B cell (primary cell): Measurements from ENCODE around the gene ENC1. TPM values are rescaled to one million over a fixed set of nuclear protein-coding genes. Genes with fewer than 3 reads are reported as not detected.
A peak's percentile ranks its signal among the peaks of the same experiment; 100 is the strongest.
"Not testable (repeated sequence)": the region's sequence is repeated elsewhere in the genome, so short reads cannot be mapped to it uniquely, and the experiment has no call there.

ENCODE experiments used
- ATAC-seq: fragments of 200-7000 bp; cut with Tn5 transposase; one replicate; pipeline ENCODE4 v1.10.0; 2021; ENCODE audit warnings: low read depth, mild to moderate bottlenecking, moderate number of reproducible peaks, moderate library complexity
- CTCF ChIA-PET: fragments of 350-600 bp; sonication (Branson Sonifier 250); formaldehyde crosslinking; loops from one replicate; lab custom pipeline; 2021; ENCODE audit warnings: antibody characterized with exemption, inconsistent platforms; lab: Charles Lee
- POLR2A ChIA-PET: fragments of 350-600 bp; sonication (Branson Sonifier 250); formaldehyde crosslinking; loops from one replicate; lab custom pipeline; 2021; ENCODE audit warnings: antibody characterized with exemption; lab: Charles Lee
- DNase-seq: peaks from one replicate; pipeline ENCODE4 v3.0.0; 2013
- H2AFZ ChIP-seq: 2 replicates; pipeline ENCODE4 v1.6.1; 2012; ENCODE audit warnings: mild to moderate bottlenecking, low read depth, low read length; ENCODE audit not compliant: insufficient read depth, poor library complexity, severe bottlenecking
- H3K27ac ChIP-seq, 2 donors: 1 replicate in 1 of 2; 2 replicates in 1 of 2; pipeline ENCODE4 v1.5.1; 2012 to 2013; ENCODE audit warnings: low read length in 2 of 2, mild to moderate bottlenecking in 2 of 2, moderate library complexity in 1 of 2
- H3K27me3 ChIP-seq, 4 experiments: fragments of 200-600 bp in 1 of 4; sonication (generic) in 1 of 4; replicated peaks in 1 of 4; 1 replicate in 2 of 4; 2 replicates in 2 of 4; pipeline versions ENCODE4 v1.6.1 to v1.7.0; 2013 to 2016; ENCODE audit warnings: low read length in 3 of 4, mild to moderate bottlenecking in 2 of 4, mixed read lengths in 1 of 4, moderate library complexity in 1 of 4; ENCODE audit not compliant: insufficient read depth in 4 of 4, control insufficient read depth in 3 of 4; ENCODE audit errors: control extremely low read depth in 1 of 4
- H3K36me3 ChIP-seq, 2 experiments: replicated peaks in 1 of 2; 1 replicate in 1 of 2; 2 replicates in 1 of 2; pipeline versions ENCODE4 v1.6.1 to v1.7.1; 2013; ENCODE audit warnings: low read length in 1 of 2; ENCODE audit not compliant: insufficient read depth in 2 of 2, control insufficient read depth in 1 of 2; ENCODE audit errors: control extremely low read depth in 1 of 2, extremely low read depth in 1 of 2
- H3K4me1 ChIP-seq, 2 donors: fragments of 200-600 bp in 1 of 2; sonication (generic) in 1 of 2; 1 replicate in 1 of 2; 2 replicates in 1 of 2; pipeline versions ENCODE4 v1.5.1 to v1.6.1; 2013 to 2017; ENCODE audit warnings: low read length in 2 of 2; ENCODE audit not compliant: control insufficient read depth in 2 of 2, insufficient read depth in 2 of 2
- H3K4me2 ChIP-seq: replicated peaks from 2 replicates; pipeline ENCODE3; 2012; ENCODE audit warnings: mild to moderate bottlenecking, low read depth, low read length; ENCODE audit not compliant: poor library complexity, severe bottlenecking
- H3K4me3 ChIP-seq, 5 experiments: fragments of 200-600 bp in 1 of 5; sonication (generic) in 1 of 5; 1 replicate in 3 of 5; 2 replicates in 2 of 5; pipeline versions ENCODE4 v1.5.1 to v1.7.0; 2011 to 2016; ENCODE audit warnings: low read length in 4 of 5, mild to moderate bottlenecking in 4 of 5, low read depth in 2 of 5, control low read depth in 1 of 5, moderate library complexity in 1 of 5; ENCODE audit not compliant: insufficient read depth in 1 of 5; ENCODE audit errors: control extremely low read depth in 1 of 5, extremely low read depth in 1 of 5
- H3K79me2 ChIP-seq: fragments of 200-600 bp; sonication (generic); one replicate; pipeline ENCODE4 v1.6.0; 2016; ENCODE audit warnings: low read length; ENCODE audit not compliant: control insufficient read depth, insufficient read depth
- H3K9ac ChIP-seq: fragments of 200-600 bp; sonication (generic); 2 replicates; pipeline ENCODE4 v1.6.1; 2017; ENCODE audit warnings: mild to moderate bottlenecking, low read length, moderate library complexity
- H3K9me3 ChIP-seq, 3 donors: one replicate each; pipeline versions ENCODE4 v1.6.1 to v1.7.1; 2013; ENCODE audit warnings: low read length in 2 of 3; ENCODE audit not compliant: control insufficient read depth in 2 of 3, insufficient read depth in 1 of 3; ENCODE audit errors: control extremely low read depth in 1 of 3
- H4K20me1 ChIP-seq: 2 replicates; pipeline ENCODE4 v1.6.0; 2012; ENCODE audit warnings: mild to moderate bottlenecking, low read length; ENCODE audit not compliant: insufficient read depth, control insufficient read depth, poor library complexity, severe bottlenecking
- H3K27ac Mint-ChIP-seq: one replicate; pipeline ENCODE4 v1.8.0; 2021; ENCODE audit warnings: mixed read lengths
- H3K27me3 Mint-ChIP-seq: one replicate; pipeline ENCODE4 v1.8.0; 2021; ENCODE audit warnings: mixed read lengths
- H3K4me1 Mint-ChIP-seq: one replicate; pipeline ENCODE4 v1.8.0; 2021; ENCODE audit warnings: mixed read lengths
- H3K4me3 Mint-ChIP-seq: one replicate; pipeline ENCODE4 v1.8.0; 2021; ENCODE audit warnings: mixed read lengths
- H3K9me3 Mint-ChIP-seq: one replicate; pipeline ENCODE4 v1.8.0; 2022; ENCODE audit warnings: mixed read lengths; ENCODE audit not compliant: insufficient read depth
- EZH2 ChIP-seq: IDR thresholded peaks from 2 replicates; pipeline ENCODE4 v1.6.1; 2012; ENCODE audit warnings: borderline replicate concordance, low read depth, mild to moderate bottlenecking, moderate library complexity, low read length; ENCODE audit not compliant: insufficient read depth, poor library complexity, severe bottlenecking
- whole genome bisulfite sequencing: methylation state at CpG from one replicate; pipeline ENCODE4 v1.1.5; 2013; ENCODE audit warnings: missing lambda C conversion rate; ENCODE audit not compliant: insufficient coverage; 5-methylcytosine and 5-hydroxymethylcytosine counted together
- intact Hi-C: fragments of 100-400 bp; cut with micrococcal nuclease; formaldehyde crosslinking; loops from one replicate; pipeline ENCODE4 v1.10.0; 2022
- polyA plus RNA-seq: library from polyadenylated mRNA; depleted of rRNA; stranded (reverse); fragments of >200 nt; gene quantifications from 2 replicates; pipeline ENCODE4 v1.2.3, GENCODE V29; 2012
- total RNA-seq, 2 donors: library from RNA; stranded (reverse); fragments of 120-200 nt in 1 of 2; gene quantifications; 1 replicate in 1 of 2; 2 replicates in 1 of 2; pipeline versions ENCODE4 v1.2.3 to v1.2.4, GENCODE V29; 2013 to 2022
- TF ChIP-seq, protein P1 (sequence below): fragments of 200-600 bp; IDR thresholded peaks from one replicate; pipeline ENCODE4 v1.8.0; 2022; ENCODE audit warnings: antibody characterized with exemption, mild to moderate bottlenecking

ENC1 gene
- total and polyA plus RNA-seq, 2 donors (not counting 1 experiment from before 2014, with no cell fraction given), result 7.2 to 14.6 TPM

DNA sequence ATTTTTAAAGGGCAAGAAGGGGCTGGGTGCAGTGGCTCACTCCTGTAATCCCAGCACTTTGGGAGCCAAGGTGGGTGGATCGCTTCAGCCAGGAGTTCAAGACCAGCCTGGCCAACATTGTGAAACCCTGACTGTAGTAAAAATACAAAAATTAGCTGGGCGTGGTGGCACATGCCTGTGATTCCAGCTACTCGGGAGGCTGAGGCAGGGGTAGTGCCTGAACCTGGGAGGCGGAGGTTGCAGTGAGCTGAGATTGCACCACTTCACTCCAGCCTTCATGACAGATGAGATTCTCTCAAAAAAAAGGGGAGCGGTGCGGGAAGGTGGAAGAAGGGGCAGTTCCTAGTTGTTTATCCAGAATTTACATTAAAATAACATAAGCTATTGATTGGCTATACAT is 35.9 kb upstream of the ENC1 start:
- POLR2A ChIA-PET, H3K4me1 Mint-ChIP-seq, H4K20me1 ChIP-seq, H3K27ac ChIP-seq, DNase-seq, H3K4me3 ChIP-seq, H3K4me3 Mint-ChIP-seq, H3K9me3 ChIP-seq, H3K79me2 ChIP-seq, H3K27ac Mint-ChIP-seq, H2AFZ ChIP-seq, H3K36me3 ChIP-seq, H3K9me3 Mint-ChIP-seq, H3K4me2 ChIP-seq, H3K9ac ChIP-seq, intact Hi-C loops, H3K4me1 ChIP-seq, ATAC-seq: not testable (repeated sequence)
- CTCF ChIA-PET, result interaction anchor here (2.0 to 2.1 kb wide), 2 partner anchors 8 to 27 kb away, joined by 5 to 6 read pairs; partner anchors contain the start of gene HEXB
- H3K27me3 Mint-ChIP-seq, result peaks cover 19% of the 10 kb centered on the region
- H3K27me3 ChIP-seq, result peaks cover 0 to 11% (median 0%) of the 10 kb centered on the region in 4 experiments
- 90% methylated on average over 2 of the region's 6 CpGs for WGBS

DNA sequence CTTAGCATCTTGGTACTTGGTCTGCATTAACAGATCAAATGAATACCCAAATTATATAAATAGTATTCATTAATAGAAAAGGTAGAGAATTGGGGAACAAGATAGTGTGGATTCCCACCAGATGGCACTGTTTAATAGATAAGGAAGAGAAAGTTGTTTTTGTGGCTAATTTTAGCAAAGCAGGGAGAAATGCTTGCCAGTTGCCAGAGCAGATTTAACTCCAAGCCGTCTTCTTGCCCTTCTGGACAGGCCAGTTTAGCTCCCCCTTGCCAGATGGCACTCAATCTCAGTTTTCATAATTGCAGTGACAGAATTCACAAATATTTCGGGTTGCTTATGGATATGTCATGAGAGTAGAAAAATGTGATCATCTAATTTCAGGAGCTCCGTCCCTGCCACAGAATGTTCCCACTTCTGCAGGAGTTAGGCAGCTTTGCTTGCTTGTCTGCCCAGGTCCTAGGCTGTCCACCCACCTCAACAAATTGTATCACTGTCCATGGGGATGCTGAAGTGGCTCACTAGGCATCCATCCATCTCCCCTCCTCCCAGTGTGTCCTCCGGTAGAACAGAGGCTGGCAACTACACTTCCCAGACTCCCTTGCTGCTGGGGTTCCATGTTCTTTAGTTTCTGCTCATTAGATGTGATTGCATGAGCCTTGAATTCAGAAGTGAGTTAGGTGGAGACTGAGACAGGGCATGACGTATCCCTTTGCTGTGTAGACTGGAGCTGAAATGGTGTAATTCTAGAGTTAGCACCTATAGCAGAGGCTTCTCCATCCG is 32.7 kb upstream of the ENC1 start:
- Mint-ChIP-seq H3K9me3 (peaks cover 7% of the 10 kb centered on the region), H3K4me1 (no peaks in the 10 kb centered on the region), H3K4me3 (no peak overlapping the region), H3K27ac (no peak overlapping the region), H3K27me3 (peaks cover 30% of the 10 kb centered on the region)
- no peaks in the 10 kb centered on the region for H4K20me1 ChIP-seq
- peaks cover 0 to 9% (median 8%) of the 10 kb centered on the region in 3 donors for H3K9me3 ChIP-seq
- H3K4me1 ChIP-seq, result no peaks in the 10 kb centered on the region
- CTCF ChIA-PET, result interaction anchor here (0.9 to 1.4 kb wide), 5 partner anchors 11 to 771 kb away, joined by 3 to 8 read pairs (median 4); no protein-coding TSS in a partner anchor
- POLR2A ChIA-PET, result no interaction called here
- H3K4me3 ChIP-seq, result no peak overlapping the region
- no peaks in the 10 kb centered on the region for H3K36me3 ChIP-seq
- 67% methylated on average over 4 of the region's 6 CpGs for WGBS
- no peak overlapping the region for H3K27ac ChIP-seq
- no peak overlapping the region for H3K4me2 ChIP-seq
- H2AFZ ChIP-seq, result no peak overlapping the region
- peak; percentile 21 for DNase-seq
- TF ChIP-seq, protein P1, sequence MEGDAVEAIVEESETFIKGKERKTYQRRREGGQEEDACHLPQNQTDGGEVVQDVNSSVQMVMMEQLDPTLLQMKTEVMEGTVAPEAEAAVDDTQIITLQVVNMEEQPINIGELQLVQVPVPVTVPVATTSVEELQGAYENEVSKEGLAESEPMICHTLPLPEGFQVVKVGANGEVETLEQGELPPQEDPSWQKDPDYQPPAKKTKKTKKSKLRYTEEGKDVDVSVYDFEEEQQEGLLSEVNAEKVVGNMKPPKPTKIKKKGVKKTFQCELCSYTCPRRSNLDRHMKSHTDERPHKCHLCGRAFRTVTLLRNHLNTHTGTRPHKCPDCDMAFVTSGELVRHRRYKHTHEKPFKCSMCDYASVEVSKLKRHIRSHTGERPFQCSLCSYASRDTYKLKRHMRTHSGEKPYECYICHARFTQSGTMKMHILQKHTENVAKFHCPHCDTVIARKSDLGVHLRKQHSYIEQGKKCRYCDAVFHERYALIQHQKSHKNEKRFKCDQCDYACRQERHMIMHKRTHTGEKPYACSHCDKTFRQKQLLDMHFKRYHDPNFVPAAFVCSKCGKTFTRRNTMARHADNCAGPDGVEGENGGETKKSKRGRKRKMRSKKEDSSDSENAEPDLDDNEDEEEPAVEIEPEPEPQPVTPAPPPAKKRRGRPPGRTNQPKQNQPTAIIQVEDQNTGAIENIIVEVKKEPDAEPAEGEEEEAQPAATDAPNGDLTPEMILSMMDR, result peak; percentile 26
- TF ChIP-seq EZH2, result no peak
- H3K9ac ChIP-seq, result no peak overlapping the region
- intact Hi-C loops, result loop anchor here (5.0 kb wide), 1 partner anchor 229 kb away; no protein-coding TSS in a partner anchor
- H3K79me2 ChIP-seq, result no peaks in the 10 kb centered on the region
- no peak for ATAC-seq
- H3K27me3 ChIP-seq, result peaks cover 0 to 13% (median 0%) of the 10 kb centered on the region in 4 experiments
